ENCODE results near the gene SULT6B1.
"Not testable (repeated sequence)": the region's sequence is repeated elsewhere in the genome, so short reads cannot be mapped to it uniquely, and the experiment has no call there.

Gene SULT6B1

DNA sequence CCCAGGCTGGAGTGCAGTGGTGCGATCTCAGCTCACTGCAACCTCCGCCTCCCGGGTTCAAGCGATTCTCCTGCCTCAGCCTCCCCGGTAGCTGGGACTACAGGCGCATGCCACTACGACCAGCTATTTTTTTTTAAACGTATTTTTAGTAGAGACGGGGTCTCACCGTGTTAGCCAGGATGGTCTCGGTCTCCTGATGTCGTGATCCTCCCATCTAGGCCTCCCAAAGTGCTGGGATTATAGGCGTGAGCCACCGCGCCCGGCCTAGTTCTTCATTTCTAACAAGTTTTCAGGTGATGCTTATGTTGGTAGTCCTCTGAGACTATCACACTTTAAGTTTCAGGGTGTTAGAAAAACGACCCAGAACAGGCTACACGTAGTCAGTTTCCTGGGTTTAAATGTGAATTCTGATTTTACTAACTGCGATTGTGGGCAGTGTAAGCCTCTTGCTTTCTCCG is 7.4 kb upstream of the SULT6B1 start:
- DNase-seq, result not testable (repeated sequence)

DNA sequence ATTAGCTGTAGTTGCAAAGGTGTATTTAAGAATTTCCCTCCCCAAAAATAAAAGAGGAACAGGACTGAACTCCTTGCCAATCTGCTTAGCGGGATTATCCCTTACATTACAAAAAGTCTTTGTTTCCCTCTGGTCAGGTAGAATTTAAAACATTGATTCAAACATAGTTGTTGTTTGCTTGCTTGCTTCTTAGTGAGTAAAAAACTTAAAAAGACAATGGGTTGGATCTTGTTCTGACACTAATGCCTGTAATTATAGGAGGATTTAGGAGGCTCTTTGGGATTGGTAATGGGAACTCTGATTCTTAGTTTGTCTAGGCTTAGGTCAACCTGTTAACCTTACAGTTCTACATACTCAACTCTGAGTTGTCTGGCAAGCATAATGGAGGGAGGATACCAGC is 4.1 kb upstream of the SULT6B1 start:
- no peak for DNase-seq

DNA sequence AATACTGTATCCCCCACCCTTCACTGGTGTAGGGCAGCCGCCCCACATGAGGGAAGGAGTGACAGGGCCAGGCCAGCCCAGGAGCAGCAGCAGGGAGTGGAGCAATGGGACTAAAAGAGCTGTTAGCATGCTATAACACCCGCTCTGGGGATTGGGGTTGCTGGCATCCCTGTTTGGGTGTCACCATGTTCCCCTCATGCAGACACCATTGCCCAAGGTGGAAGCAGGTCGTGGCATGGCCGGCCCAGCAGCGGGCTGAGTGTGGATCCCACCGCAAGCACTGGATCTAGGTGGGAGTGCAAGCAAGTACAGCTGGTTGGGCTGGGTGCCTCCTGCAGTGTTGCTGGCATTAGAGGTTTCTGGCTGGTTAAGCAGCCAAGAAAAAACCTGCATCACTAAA is 3.3 kb upstream of the SULT6B1 start:
- DNase-seq, result no peak

DNA sequence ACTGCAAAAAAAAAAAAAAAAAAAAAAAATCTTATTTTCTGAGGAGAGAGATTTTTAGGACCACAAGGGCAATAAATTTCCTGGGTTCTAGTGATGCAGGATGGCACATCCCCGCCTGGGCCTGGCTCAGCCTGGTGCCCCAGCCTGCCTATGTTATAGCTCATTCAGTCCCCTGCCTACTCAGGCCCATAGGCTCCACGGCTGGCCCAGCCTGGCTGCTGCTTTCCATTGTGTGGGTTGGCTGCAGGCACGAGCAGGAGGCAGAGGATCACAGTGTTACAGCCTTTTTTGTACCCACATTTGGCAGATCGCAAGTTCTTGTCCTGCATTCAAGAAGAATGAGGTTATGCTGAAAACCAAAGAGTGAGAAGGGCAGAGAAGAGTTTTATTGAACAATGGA is 2.8 kb upstream of the SULT6B1 start:
- DNase-seq, result no peak

DNA sequence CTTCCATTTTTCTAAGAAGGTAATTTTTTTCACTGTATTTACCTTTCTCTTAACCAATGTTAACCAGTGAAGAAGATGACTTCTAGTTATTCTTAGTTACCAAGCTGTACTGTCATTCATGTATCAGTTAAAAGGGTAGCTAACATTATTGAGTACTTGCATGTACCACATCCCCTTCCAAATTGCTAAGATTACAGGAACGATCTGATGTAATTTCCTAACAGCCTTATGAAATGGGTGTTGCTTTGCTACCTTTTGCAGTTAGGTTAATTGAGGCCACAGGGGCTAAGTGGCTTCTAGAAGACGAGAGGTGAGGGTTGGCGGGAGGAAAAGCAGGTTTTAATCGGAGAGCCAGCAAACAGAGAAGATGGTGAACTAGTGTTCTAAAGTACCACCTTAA is 1.8 kb upstream of the SULT6B1 start:
- DNase-seq, result no peak

DNA sequence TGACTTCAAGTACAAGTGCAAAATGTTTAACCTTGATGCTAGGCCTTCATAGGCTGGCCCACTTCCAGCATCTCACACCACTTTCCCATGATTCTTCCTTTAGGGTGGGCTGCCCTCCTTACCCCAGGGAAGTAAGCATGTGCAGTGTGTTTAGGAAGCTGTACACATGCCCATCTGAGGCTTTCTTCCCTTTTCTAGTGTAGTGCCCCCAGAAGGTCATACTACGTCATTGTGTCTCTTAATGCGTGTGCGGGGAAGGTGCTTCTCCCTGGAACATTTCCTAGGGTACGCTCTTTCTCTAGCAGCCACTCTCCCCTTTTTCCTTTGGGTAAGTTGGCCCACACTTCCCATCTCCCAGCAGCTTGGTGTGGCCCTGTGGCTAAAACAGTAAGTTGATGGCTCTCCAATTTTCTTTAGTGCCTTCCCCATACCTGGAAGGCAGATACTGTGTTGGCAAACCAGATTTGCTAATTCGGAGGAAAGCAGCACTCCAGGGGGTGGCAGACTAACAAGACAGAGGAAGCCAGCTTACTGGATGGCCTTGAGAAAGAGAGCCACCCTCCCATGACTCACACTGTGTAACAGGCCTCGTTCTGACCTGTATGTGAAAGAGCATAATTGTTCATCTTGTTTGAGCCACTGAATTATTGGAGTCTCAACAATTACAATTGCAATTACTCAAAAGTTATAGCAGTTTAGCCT is 1.1 kb upstream of the SULT6B1 start:
- peak; percentile 85 for DNase-seq

DNA sequence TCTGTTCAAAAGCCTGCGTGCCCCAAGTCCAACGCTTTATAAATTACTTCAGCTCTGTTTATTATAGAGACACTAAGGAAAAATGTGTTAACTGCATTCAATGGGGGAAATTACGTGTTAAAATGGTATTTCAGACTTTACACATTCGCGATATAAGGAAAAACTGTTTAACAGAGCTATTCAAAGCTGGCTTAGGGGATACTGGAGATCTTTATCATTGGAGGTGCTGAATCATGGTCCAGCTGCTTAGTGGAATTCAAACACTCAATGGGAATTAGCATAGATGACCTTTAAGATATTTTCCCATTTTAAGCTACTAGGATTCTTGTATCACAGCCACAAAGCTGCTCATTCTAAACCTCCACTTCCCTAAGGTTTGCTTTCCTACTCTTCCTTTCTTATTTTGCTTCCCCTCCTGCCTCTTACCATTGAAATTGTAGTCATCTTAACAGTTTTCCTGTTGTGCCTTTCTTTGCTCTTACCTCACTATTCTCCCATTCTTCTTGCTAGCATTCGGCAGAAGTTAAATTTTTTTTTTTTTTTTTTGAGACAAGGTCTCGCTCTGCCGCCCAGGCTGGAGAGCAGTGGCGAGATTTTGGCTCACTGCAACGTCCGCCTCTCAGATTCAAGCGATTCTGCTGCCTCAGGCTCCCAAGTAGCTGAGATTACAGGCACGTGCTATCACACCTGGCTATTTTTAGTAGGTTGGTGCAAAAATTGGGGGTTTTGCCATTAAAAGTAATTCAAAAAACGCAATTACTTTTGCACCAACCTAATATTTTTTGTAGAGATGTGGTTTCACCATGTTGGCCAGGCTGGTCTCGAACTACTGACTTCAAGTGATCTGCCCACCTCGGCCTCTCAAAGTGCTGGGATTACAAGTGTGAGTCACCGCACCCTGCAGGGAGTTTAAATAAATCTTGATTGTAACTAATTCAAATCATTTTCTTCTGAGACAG is 6.5 kb downstream of the SULT6B1 start:
- no peak for DNase-seq

DNA sequence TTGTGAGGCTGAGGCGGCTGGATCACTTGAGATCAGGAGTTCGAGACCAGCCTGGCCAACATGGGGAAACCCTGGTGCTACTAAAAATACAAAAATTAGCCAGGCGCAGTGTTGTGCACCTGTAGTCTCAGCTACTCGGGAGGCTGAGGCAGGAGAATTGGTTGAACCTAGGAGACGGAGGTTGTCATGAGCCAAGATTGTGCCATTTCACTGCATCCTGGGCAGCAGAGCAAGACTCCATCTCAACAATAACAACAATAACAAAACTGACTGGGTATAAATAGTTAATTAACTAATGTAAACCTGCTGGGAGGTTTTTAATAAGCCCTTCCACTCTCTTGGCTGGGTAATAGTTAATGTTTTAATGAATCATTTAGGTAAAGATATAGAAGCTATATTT is 7.8 kb downstream of the SULT6B1 start:
- DNase-seq, result no peak

DNA sequence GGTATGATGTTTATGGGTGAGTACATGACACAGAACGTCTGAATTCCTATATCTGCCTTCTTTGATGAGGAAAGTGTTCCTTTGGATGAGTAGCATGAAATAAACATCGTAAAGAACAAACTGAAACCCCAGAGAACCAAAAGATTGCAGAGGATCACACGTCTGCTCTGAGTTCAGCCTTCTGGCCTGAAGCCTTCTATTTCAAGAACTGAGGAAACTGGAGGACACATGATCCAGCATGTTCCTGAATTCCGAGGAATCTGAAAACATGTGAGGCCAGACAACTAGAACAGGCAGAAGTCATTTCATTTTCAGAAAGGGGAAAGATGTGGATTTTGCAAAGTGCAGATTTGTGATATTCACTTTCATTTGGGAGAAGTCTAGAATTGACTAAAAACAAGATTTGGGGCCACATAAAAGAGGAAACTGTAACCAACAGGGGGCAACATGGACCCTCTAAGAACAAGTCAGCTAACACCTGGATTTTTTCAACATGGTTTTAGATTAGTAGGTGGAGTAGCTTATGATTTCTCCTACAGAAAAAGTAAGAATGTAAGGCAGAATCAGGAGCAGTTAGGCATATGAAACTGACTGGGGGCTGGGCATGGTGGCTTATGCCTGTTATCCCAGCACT is 8.3 kb downstream of the SULT6B1 start:
- no peak for DNase-seq

DNA sequence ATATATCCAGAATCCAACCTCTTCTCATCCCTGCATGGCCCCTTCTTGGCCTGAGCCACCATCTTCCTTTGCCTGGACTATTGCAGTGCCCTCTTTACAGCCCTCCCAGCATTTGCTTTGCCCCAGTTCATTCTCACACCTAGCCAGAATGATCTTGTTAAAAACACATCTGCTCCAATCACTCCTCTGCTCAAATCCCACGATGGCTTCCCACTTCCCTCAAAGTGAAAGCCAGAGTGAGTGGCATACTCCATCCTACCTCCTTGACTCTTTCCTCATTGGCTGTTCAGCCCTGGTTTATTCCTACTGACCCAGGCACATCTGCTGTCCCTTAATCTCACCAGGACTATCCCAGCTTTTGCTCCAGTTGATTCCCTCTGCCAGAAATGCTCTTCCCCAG is 14.7 kb downstream of the SULT6B1 start:
- no peak for DNase-seq

DNA sequence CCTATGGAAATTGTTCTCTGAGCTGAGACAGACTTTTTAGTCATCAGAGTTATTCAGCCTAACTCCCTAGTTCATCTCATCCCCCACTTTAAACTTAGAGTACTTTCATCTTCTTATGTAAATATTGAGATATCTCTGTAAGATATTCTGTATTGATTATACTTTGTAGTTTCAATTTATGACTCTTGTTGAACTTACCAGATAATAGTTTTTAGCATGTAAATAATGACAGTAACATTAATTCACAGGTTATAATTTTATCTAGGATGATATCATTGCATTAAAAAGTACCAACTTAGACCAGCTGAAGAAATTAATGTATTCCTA is 16.9 kb downstream of the SULT6B1 start:
- DNase-seq, result no peak

DNA sequence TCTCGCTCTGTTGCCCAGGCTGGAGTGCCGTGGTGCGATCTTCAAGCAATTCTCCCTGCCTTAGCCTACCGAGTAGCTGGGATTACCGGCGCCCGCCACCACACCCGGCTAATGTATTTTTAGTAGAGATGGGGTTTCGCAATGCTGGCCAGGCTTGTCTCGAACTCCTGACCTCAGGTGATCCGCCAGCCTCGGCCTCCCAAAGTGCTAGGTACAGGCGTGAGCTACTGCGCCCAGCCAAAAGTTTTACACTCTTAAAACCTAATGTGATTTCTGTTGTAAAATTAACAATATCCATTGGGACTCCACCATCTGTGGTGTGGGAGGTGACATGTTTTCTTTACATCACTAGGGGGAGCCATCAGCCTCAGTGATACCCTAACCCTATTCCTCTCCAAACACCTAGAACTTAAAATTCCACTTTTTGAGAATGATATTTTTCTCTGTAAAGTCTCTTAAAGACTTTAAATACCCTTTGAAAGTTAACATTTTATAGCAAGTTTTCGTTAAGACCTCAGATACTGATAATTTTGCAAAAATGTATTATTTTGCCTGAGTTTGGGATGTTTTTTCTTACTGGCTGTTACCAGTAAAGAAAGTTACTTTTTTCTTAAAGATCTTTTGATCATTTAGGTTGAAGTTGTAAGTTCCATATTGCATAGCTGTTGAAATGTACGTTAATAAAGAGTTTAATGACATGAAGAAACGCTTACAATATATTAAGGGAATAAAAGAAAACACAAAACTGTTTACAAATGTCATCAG is 20.1 kb downstream of the SULT6B1 start:
- DNase-seq, result peak; percentile 38

DNA sequence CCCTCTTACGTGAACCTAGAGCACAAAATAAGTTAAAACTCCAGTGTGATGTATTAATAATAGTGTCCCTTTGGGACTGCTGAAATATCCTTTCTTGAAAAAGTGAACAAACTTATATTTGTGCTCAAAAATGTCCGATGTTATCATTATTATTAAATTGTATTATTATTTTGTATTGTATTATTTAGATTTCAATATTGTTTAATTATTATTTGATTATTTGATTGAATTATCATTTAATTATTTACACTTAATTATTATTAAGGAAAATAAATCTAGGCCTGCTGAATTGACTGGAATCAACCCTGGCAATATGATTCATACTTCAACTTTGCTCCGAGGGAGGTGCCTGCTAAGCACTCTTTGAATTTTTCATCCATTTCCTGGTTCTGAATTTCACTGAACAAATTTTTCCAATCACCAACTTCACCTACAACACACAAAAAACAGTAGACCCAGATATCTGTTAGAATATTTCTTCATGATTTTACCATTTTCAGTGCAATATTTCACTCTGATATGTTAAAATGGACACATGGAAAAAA is 20.8 kb downstream of the SULT6B1 start:
- peak; percentile 17 for DNase-seq

DNA sequence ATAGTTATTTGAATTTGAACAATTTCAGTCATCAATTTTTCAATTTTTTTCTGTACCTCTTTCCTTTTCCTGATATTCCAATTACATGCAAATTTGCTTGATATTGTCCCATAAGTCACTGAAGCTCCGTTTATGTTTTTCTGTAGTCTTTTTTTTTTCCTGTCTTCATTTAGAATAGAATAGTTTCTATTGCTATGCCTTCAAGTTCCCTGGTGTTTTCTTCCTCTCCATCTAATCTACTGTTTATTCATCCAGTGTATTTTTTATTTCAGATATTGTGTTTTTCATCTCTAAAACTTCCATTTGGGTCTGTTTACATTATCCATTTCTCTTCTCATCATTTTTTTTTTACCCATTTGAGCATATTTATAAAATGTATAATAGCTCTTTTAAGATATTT is 23.7 kb downstream of the SULT6B1 start:
- no peak for DNase-seq

DNA sequence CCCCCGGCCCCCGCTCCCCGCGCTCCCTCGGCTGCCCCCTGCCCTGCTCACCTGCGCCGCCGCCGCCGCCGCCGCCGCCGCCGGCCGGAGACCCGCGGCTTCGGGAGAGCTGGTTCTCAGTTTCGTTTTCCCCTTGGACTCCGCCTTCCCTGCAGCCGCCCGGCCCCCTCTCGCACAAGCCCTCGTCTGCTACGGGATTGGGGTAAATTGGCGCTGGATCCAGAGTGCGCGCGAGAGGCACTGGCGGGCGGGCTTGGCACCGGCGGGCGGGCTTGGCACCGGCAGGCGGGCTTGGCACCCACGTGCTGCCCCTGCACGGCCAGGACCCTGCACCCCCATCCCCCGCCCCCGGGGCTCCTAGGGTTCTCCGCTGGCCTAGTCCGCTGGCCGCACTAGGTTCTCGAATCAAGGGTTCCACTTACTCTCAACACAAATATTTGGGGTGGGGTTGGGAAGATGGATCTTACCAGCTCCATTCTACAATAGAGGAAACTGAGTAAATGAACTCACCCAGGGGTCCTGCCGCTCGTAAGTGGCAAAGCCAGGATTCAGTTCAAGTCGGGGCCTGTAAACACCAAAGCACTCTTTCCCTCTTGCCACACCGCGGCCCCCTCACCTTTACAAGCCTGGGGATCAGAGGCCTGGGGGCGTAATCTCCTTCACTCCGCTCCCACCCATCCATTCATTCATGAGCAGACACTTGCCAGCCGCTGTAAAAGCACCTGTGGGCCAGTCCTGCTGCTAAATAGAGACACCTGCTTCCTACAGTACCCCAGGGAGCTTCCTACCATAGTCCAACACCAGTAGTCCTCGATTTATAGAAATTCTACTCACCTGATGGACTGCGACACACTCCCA is 31.4 kb downstream of the SULT6B1 start, which contains the start of gene EIF2AK2:
Gene EIF2AK2 (minus strand): TSS at position 124 of the 858 bp plus-strand sequence. CDS start 9,174 bp downstream, outside the sequence.
- peak; percentile 81 for DNase-seq

DNA sequence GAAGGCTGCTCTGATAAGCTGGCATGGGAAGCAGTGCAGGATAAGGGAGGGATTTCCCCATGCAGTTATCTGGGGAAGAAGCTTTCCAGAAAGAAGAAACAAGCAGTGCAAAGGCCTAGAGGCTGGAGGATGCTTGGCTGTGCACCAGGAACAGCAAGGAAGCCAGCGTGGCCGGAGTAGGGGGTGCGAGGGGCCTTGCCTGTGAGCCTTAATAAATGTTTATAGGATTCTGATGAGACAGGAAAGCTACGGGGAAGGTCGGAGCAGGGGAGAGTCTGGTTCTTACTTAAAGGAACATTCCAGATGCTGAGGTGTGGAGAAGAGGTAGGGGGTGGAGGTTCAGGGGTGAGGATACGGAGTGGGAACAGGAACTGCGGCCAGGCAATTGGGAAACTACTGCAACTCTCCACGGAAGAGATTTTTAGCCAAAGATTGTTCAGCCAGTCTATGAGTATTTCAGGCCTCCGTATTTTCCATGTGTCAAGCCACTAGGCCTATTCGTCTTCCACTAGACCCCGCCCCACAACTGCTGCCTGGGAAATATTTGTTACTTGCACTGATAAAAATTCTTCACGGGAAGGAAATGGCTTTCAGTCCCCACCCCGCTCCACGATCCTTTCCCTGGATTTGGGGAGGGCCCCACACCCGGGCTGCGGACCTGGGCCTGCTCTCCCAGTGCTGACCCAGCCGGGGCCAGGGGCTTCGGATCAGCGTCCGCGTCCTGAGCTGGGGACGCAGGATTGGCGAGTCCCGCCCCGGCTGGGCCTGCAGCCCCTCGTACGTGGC is 32.2 kb downstream of the SULT6B1 start:
- peak; percentile 40 for DNase-seq

DNA sequence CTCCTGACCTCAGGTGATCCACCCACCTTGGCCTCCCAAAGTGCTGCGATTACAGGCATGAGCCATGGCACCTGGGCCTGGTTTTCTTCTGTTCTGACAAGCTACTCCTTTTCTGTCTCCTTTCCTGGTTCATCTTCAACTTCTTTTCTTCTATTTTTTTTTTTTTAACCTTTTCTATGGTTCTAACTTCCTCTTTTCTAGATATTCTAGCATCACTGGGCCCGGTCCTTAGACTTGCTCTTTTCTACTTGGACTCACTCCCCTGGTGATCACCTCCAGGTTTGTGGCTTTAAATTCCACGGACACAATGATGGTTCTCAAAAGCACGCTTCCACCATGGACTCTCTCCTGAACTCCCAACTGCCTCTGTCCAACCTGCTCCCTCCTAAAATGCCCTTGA is 33.7 kb downstream of the SULT6B1 start:
- DNase-seq, result no peak

DNA sequence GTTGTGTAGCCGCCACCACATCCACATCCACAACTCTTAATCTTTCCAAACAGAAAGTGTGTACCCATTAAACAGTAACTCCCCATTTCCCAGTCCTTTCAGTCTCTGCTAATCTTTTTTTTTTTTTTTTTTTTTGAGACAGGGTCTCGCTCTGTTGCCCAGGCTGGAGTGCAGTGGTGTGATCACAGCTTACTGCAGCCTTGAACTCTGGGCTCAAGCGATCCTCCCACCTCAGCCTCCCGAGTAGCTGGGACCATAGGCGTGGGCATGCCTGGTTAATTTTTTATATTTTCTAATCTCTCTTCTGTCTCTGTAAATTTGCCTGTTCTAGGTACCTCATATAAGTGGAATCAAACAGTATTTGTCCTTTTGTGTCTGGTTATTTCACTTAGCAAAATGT is 35.2 kb downstream of the SULT6B1 start:
- DNase-seq, result no peak

DNA sequence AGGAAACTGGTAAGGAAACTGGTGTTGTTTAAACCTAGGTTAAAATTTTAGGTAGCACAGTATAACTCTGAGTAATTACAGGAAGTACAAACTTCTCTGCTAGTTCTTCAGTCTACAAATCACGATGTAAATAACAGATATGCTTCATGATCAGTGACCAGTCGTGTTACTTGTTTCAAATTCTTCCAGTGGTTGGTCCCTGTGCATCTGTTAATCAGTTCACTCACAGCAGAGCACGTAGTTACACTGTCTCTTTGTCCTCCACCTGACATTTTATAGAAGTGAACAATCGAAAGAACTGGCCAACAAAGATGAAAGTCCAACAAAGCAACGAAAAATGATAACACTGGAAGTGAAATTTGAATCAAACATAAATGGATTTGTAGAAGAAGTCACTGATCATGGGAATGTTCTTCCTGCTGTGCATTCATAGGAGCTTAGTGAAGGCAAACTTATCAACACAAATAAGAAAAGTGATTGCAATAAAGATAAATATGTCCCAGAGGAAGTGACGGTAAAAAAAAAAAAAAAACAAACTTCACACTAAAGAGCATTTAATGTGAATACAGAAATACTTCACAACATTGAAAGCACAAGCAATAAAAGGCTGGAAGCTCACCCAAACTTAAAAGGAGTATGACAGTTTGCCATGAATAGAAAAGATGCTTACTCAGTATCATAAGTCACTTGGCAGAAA is 38.7 kb downstream of the SULT6B1 start:
- no peak for DNase-seq

DNA sequence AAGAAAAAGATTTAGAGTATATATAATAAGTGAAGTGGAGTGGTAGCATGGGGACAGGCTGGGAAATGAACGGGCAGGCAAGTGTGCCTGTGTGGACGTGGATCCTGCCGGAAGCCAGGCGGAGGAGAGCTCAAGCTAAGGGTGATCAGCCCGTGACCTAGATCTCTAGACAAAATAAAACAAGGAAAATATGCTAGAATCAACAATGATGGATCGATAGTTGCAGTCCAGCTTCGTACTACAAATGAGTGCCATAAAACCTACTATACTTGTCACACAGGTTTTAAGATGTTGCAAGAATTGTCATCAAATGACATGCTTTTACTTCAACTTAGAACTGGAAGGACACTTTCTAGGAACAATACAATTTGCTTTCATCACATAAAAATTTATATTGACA is 40.1 kb downstream of the SULT6B1 start:
- DNase-seq, result no peak
